Activated naive CD4-positive, alpha-beta T cell treated with anti-CD3 and anti-CD28 coated beads, Interleukin-2, amount 50 U/mL, for 16 hours (primary cell): ENCODE data around the gene TCF12.

Experiments
- DNase-seq: peaks from one replicate; pipeline ENCODE4 v3.0.0-alpha.2; 2020

TCF12 gene

DNA sequence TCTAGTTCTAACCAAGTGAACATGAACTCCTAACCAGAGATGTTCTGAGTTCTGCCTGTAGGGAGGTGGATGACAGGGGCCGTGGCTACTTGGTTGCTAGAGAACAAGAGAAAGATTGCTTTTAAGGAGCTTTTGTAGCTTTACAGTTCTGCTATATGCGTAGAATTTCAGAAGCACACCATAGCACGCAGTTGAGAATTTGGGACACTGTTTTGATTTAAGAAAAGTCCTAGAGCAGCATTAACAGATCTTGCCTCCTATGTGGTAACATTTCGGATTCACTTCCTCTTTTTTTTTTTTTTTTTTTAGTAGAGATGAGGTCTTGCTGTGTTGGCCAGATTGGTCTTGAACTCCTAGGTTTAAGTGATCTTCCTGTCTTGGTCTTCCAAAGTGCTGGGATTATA is 181.7 kb downstream of the TCF12 start:
- no peak for DNase-seq

DNA sequence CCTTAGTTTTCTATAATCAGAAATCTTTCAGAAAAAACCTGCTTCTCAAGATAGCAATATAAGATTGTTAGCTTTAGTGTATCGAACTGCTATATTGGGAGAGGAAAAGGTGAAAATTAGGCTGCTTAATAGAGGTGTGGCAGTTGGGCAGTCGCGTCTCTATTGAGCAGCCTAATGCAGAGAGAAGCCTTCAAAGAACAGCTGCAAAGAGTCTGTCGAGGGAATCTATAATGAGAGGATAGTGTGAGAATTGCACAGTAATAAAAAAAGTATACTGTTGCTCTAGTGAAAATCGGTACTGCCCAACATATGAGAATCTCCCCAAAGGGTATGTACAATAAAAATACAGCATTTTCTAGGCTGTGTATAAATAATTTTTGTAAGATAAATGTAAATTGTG is 184.4 kb downstream of the TCF12 start:
- no peak for DNase-seq

DNA sequence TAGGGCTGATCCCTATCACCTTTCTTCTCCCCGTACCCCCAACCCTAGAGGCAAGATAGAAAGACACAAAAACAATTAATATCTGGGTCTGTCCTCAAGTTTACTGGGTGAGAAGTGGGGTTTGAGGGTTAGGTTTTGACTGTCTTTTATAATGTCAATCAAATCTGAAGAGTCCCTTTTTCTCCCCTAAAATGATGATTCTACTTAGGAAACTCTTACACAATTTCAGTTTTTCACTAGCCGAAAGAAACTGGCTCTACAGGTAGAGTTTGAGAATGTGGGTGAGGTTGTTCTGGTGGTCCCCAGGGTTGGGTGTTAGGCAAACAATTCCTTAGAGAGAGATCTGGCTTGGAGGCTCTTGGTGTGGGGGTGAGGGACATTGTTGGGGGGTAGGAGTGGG is 189.9 kb downstream of the TCF12 start:
- DNase-seq: no peak

DNA sequence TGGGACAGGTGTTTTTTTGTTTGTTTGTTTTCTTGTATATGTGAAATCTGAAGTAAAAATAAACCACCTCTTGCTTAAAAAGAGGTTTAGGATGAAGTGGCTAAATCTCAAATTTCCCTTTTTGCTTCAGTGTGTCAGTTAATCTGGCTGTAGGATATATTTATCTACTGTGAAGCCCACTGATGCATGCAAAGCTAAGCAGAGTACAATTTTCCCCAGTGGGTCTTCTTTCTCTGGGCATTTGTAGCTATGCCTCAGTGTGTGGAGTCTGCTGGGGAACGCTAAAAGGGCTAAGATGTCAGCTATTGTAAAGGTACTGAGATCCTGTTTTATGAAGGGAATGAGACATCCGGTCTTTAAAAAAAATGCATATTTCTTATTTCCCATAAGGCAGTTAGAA is 190.6 kb downstream of the TCF12 start:
- no peak for DNase-seq

DNA sequence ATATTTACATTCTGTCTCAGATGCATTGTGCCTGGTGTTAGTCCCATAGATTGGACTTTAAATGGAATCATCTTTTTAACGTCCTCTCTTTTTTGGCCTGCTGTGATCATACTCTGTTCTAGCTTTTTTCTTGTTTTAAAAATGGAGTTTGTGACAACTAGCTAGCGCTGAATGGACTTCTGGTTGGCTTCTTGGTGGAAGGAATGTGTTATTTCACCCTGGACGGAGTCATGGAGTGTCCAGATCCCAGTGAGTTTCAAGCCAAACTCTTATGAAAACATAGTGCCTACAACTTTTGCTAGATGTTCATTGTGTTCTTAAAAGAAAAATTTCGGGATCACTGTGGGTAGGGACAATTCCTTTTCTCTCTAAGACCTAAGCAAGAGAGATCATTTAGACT is 192.6 kb downstream of the TCF12 start:
- DNase-seq: no peak

DNA sequence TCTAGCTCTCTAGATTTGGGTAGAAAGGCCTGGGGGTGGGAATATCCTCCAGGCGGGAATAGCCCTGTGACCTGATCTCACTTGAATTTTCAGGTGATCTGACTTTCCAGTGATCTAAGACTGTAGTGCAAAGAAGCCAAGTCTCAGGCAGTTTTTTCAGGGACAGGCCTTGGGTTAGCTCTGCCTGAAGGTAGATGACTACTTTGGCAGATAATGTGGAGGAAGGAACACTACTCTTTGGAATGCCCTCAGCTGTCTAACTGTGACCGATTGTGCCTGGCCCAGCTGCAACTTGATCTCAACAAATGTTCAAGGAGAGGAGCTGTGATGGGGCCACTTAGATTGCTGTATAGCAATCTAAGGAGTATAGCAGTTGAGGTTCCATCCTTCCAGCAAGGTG is 193.7 kb downstream of the TCF12 start:
- no peak for DNase-seq

DNA sequence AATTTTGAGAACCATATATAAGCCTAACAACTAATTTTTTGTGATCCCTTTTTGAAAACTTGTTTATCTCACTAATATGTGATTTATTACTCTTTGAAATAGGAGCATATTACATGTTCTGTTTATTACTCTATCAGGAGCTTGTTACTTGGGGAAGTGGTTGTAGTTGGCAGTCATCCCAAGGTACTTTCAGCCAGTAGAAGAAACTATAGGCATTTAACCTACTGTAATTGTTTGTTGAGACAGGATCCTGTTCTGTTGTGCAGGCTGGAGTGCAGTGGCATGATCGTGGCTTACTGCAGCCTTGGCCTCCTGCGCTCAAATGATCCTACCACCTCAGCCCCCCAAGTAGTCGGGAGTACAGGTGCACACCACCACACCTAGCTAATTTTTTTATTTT is 195.6 kb downstream of the TCF12 start:
- DNase-seq: no peak

DNA sequence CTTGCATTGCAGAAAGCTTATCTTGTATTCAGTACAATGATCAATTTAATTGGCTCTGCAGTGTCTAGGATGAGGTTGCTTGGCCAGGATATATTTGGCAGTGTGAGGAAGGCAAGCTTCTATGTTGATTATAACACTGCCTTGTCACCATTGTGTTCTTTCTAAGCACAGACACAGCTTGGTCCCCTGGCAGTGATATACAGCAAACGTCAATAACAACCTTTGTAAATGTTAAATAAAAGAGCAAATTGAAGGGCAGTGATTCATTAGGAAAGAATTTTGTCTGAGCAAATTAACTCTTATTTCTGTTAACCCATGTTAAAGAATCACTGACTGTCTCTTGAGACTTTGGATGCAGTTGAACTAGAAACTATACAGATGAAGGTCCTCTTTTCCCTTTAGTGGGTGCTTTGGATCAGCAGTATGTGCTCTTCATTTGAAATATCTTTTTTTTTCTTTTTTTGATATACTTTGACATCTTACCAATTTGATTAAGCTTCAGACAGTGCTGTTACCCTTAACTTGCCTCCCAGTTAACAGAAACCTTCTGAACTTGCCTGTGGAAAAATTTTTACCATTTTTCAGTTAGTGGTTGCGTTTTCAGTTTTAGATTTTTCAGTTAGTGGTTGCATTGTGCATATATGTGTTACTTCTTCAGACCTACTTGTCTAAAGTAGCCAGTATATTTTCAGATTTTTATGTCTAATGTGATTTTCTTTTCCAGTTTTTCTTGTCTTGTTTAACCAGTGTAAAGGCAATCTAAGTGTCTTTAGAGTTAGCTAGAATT is 199.8 kb downstream of the TCF12 start:
- no peak for DNase-seq

DNA sequence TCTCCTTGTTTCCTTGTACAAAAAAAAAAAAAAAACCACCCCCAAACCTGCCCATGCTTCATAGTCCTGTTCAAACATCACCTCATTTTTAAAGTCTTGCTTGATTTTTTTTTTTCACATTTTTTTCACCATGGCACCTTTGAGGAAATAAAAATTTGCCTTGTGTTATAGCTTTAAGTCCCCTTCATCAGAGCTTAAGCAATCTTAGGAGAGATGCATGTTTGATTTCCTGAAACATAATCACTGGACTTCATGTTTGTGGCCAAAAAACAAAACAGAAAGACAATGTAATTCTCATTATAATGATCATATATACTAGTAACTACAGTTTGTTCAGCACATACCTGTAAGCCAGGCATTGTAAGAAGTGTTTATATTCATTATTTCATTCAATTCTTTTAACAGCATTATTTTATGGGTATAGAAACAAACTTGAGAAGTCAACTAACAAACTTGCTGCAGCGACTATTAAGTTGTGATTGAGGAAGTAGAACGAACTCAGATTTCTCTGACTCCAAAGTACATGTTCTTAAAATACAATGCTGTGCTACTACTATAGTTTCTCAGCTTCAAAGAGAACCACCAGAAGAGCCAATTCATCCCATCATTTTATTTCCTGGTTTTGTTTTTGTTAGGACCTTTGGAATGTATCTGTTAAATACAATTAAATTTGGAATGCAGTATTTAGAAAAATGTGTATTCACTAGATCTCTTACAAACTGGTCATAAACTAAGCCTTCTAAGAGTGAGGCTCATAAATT is 203.8 kb downstream of the TCF12 start:
- DNase-seq: no peak

GRCh38 chr15:57124036-57124435 is 205.6 kb downstream of the TCF12 start:
- no peak for DNase-seq

GRCh38 chr15:57129064-57129463 is 210.6 kb downstream of the TCF12 start:
- no peak for DNase-seq

DNA sequence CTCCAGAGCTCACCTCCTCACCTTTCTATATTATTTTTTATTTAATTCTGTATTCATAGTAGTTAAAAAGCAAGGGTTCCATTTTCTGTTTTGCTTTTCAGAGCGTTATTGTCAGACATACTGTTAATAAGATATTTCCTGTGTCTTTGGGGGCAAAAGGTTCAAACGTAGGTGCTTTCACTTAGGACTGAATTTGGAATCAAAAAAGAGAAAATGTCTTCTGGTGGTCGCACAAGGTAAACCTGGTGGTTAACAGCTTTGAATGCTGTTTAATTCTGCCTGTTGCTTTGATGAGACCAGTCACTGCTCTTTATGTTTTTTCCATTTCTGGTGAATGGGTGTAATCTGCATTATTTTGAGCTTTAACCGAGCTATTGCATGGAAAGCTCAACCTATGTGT is 212.5 kb downstream of the TCF12 start:
- DNase-seq: no peak

- DNase-seq: peak; percentile 18
Measured at GRCh38 chr15:57133127-57133968, 214.9 kb downstream of the TCF12 start.

DNA sequence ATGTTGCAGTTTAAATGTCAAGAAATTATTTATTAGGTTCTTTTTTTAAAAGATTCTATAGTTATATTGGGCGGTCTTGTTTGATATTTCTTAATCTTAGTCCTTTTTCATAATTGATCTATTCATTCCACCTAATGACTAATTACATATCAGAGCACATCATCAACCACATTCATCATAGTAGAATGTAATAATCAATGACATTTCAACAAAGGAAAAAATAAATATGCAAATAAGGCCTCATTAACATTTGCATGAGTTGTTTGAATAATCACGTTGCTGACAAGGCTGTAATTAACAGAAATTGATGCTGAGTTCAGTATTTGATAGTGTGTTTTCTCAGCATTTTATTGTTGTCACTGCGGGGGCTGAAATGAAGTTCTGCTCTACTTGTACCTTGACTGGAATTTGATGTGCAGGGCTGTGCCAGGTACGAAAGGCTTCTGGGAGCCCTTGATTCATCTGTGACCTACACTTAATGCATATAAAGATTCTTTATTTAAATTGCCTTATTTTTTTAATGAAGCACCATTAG is 215.7 kb downstream of the TCF12 start:
- DNase-seq: no peak

GRCh38 chr15:57134851-57135250 is 216.4 kb downstream of the TCF12 start:
- DNase-seq: no peak

GRCh38 chr15:57135800-57136199 is 217.4 kb downstream of the TCF12 start:
- no peak for DNase-seq

GRCh38 chr15:57138349-57138788 is 219.9 kb downstream of the TCF12 start:
- DNase-seq: no peak

DNA sequence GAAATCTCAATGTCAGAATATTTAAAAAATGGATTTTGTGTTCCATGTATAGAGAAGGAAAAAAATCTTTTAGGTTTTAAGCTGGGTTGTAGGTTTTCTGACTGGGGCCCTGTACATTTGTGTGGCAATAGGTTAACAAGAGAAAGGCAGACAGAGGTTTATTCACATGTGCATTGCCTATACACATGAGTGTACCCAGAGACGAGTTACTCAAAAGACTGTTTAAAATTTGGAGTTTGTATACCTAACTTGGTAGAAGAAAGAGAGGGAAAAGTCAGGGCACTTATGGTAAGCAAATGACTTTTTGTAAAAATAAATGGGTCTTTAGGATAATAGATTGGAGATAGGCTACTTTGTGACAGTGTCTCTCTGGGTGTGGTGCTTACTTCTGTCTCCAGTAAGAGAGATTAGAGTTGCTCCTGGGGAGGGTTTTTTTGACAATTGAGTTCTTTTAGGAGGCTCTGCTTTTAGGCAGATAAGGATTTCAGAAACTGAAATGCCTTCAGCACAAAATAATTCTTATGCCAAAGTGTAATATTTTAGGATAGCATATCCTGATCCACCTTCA is 225.2 kb downstream of the TCF12 start:
- no peak for DNase-seq

DNA sequence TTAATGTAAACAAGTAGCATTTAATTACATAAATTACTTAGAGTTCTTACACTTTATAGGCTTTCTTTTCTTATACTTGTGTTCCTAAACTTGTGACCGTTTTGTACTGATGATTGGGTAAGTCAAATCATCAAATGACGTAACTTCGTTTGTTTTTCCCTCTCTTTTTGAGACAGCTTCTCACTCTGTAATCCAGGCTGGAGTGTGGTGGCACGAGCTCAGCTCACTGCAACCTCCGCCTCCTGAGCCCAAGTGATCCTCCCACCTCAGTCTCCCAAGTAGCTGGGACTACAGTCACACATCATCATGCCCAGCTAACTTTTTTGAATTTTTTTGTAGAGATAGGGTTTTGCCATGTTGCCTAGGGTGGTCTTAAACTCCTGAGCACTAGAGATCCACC is 226.0 kb downstream of the TCF12 start:
- no peak for DNase-seq

GRCh38 chr15:57146506-57147201 is 228.2 kb downstream of the TCF12 start:
- no peak for DNase-seq

GRCh38 chr15:57147621-57148020 is 229.2 kb downstream of the TCF12 start:
- no peak for DNase-seq

GRCh38 chr15:57148262-57148661 is 229.8 kb downstream of the TCF12 start:
- no peak for DNase-seq
